PC-9 (cell line): ENCODE data around the gene USP24. TPM values are rescaled to one million over a fixed set of nuclear protein-coding genes. Genes with fewer than 3 reads are reported as not detected.

Experiments used
- BruUV-seq: library from RNA; stranded (reverse); fragments of 400-500 nt; replicated peaks from 2 replicates; lab custom pipeline; 2021; lab: Mats Ljungman, UMichigan
- CTCF ChIA-PET: fragments of 300-600 bp; sonication (Branson Sonifier 250); formaldehyde crosslinking; loops from one replicate; lab custom pipeline; 2022; ENCODE audit warnings: antibody characterized with exemption; lab: Charles Lee
- POLR2A ChIA-PET: fragments of 300-600 bp; sonication (Branson Sonifier 250); formaldehyde crosslinking; loops from one replicate; lab custom pipeline; 2022; ENCODE audit warnings: antibody characterized with exemption; ENCODE audit not compliant: unreplicated experiment; lab: Charles Lee
- DNase-seq, 2 experiments: peaks; one replicate each; pipeline versions ENCODE4 v3.0.0 to v3.0.0-alpha.2; 2015 to 2022; ENCODE audit warnings: mixed read lengths in 1 of 2
- H2AFZ ChIP-seq: fragments of 200-600 bp; sonication (generic); 2 replicates; pipeline ENCODE4 v1.8.1; 2017; ENCODE audit warnings: antibody characterized with exemption
- H3F3A ChIP-seq: fragments of 200-600 bp; sonication (generic); 2 replicates; pipeline ENCODE4 v1.8.1; 2017; ENCODE audit warnings: antibody characterized with exemption, mild to moderate bottlenecking, low read depth; ENCODE audit not compliant: insufficient read depth
- H3K27ac ChIP-seq: fragments of 200-600 bp; sonication (generic); 2 replicates; pipeline ENCODE4 v1.6.1; 2016; ENCODE audit warnings: mixed run types
- H3K27me3 ChIP-seq: fragments of 200-600 bp; sonication (generic); 2 replicates; pipeline ENCODE4 v1.6.1; 2016; ENCODE audit warnings: low read depth, mixed run types; ENCODE audit not compliant: insufficient read depth
- H3K36me3 ChIP-seq: fragments of 200-600 bp; sonication (generic); 2 replicates; pipeline ENCODE4 v1.6.1; 2016; ENCODE audit warnings: low read depth, mixed run types
- H3K4me1 ChIP-seq: fragments of 200-600 bp; sonication (generic); replicated peaks from 2 replicates; pipeline ENCODE4 v1.6.1; 2016; ENCODE audit warnings: mixed run types; ENCODE audit not compliant: insufficient read depth
- H3K4me2 ChIP-seq: fragments of 200-600 bp; sonication (generic); 2 replicates; pipeline ENCODE4 v1.6.1; 2017; ENCODE audit warnings: mixed run types
- H3K4me3 ChIP-seq: fragments of 200-600 bp; sonication (generic); 2 replicates; pipeline ENCODE4 v1.6.1; 2016; ENCODE audit warnings: mixed run types
- H3K79me2 ChIP-seq: fragments of 200-600 bp; sonication (generic); 2 replicates; pipeline ENCODE4 v1.6.1; 2017; ENCODE audit warnings: low read depth, mixed run types
- H3K9me2 ChIP-seq: fragments of 200-600 bp; sonication (generic); 2 replicates; pipeline ENCODE4 v1.8.1; 2017; ENCODE audit warnings: mild to moderate bottlenecking; ENCODE audit not compliant: insufficient read depth
- H3K9me3 ChIP-seq: fragments of 200-600 bp; sonication (generic); 2 replicates; pipeline ENCODE4 v1.8.1; 2016; ENCODE audit warnings: low read depth; ENCODE audit not compliant: insufficient read depth
- H4K20me1 ChIP-seq: fragments of 200-600 bp; sonication (generic); 2 replicates; pipeline ENCODE4 v1.8.1; 2017; ENCODE audit not compliant: insufficient read depth
- EZH2 ChIP-seq: fragments of 200-600 bp; sonication (generic); IDR thresholded peaks from 2 replicates; pipeline ENCODE4 v1.8.0; 2017; ENCODE audit warnings: antibody characterized with exemption, low read depth
- intact Hi-C: fragments of 100-400 bp; cut with micrococcal nuclease; formaldehyde crosslinking; loops from one replicate; pipeline ENCODE4 v1.10.0; 2022; ENCODE audit not compliant: unreplicated experiment
- total RNA-seq: library from RNA; stranded (reverse); gene quantifications from 2 replicates; pipeline ENCODE4 v1.2.3, GENCODE V29; 2021
- TF ChIP-seq, protein P1 (sequence below): fragments of 200-600 bp; sonication (generic); conservative IDR thresholded peaks from 2 replicates; pipeline ENCODE4 v1.6.1; 2017; ENCODE audit warnings: mixed run types, antibody characterized with exemption, mild to moderate bottlenecking, moderate library complexity

Gene USP24
- total RNA-seq, 1 experiment from 2014 or later: 61.0 TPM

DNA sequence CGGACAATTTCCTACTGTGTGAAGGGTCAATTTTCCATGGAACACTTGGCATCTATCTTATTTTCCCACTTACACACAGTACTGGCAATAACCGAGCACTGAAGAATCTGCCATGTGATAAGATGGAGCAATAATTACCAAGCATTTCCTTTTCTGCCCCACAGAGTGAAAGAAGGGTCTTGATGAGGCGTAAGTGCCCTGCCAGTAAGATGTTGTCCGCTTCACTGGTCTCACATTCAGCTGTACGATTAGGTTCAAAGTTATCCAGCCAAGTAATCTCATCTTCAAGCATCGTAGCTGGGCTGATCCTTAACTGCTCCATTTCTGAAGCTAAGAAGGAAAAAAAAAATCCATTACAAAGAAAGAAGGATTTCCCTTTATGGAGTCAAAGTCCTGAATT, 108.1 kb downstream of the USP24 start:
- H3K27ac ChIP-seq: no peak overlapping the region
- H3K9me3 ChIP-seq: no peaks in the 10 kb centered on the region
- H3K36me3 ChIP-seq: peaks cover 39% of the 10 kb centered on the region
- H3F3A ChIP-seq: peaks cover 6% of the 10 kb centered on the region
- H3K4me3 ChIP-seq: no peak overlapping the region
- no peak overlapping the region for H2AFZ ChIP-seq
- no peaks in the 10 kb centered on the region for H3K27me3 ChIP-seq
- no TSS peak for BruUV-seq
- no peaks in the 10 kb centered on the region for H3K79me2 ChIP-seq
- CTCF ChIA-PET: no interaction called here
- POLR2A ChIA-PET: no interaction called here
- DNase-seq: no peak
- H3K4me1 ChIP-seq: no peaks in the 10 kb centered on the region
- TF ChIP-seq EZH2: no peak
- TF ChIP-seq, protein P1, sequence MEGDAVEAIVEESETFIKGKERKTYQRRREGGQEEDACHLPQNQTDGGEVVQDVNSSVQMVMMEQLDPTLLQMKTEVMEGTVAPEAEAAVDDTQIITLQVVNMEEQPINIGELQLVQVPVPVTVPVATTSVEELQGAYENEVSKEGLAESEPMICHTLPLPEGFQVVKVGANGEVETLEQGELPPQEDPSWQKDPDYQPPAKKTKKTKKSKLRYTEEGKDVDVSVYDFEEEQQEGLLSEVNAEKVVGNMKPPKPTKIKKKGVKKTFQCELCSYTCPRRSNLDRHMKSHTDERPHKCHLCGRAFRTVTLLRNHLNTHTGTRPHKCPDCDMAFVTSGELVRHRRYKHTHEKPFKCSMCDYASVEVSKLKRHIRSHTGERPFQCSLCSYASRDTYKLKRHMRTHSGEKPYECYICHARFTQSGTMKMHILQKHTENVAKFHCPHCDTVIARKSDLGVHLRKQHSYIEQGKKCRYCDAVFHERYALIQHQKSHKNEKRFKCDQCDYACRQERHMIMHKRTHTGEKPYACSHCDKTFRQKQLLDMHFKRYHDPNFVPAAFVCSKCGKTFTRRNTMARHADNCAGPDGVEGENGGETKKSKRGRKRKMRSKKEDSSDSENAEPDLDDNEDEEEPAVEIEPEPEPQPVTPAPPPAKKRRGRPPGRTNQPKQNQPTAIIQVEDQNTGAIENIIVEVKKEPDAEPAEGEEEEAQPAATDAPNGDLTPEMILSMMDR: no peak
- no peaks in the 10 kb centered on the region for H4K20me1 ChIP-seq
- intact Hi-C loops: loop anchor here (5.0 kb wide), 1 partner anchor 35 kb away; no protein-coding TSS in a partner anchor
- no peak overlapping the region for H3K4me2 ChIP-seq
- H3K9me2 ChIP-seq: no peaks in the 10 kb centered on the region; the same call in 1 of the 2 replicates

DNA sequence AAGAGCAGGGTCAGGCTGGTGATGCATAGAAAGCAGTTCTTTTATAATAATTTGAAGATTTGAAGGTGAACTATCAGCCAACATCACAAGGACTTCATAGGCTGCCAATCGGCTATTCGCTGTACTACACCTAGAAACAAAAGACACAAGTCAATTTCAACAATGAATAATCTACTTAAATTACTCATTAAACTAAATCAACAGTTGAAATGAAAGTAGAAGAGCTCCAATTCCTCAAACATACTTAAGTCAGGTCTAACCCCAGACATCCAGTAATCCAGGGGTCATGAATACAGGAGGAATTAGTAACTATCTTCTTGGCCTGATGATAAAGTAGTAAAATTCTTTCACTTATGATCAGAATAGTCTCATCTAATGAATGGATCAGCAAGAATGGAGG, 111.3 kb downstream of the USP24 start:
- Histone ChIP-seq H3K4me1 (no peaks in the 10 kb centered on the region), H3K9me2 (no peaks in the 10 kb centered on the region), H3K36me3 (peaks cover 37% of the 10 kb centered on the region), H3K27ac (no peak overlapping the region), H3K9me3 (no peaks in the 10 kb centered on the region), H3K27me3 (no peaks in the 10 kb centered on the region), H2AFZ (no peak overlapping the region), H3K4me2 (no peak overlapping the region), H3F3A (peaks cover 6% of the 10 kb centered on the region), H4K20me1 (no peaks in the 10 kb centered on the region), H3K79me2 (no peaks in the 10 kb centered on the region), H3K4me3 (no peak overlapping the region)
- intact Hi-C loops: no loop called here
- CTCF ChIA-PET: no interaction called here
- no peak for DNase-seq
- POLR2A ChIA-PET: no interaction called here
- TF ChIP-seq, protein P1: no peak
- TF ChIP-seq EZH2: no peak
- no TSS peak for BruUV-seq

DNA sequence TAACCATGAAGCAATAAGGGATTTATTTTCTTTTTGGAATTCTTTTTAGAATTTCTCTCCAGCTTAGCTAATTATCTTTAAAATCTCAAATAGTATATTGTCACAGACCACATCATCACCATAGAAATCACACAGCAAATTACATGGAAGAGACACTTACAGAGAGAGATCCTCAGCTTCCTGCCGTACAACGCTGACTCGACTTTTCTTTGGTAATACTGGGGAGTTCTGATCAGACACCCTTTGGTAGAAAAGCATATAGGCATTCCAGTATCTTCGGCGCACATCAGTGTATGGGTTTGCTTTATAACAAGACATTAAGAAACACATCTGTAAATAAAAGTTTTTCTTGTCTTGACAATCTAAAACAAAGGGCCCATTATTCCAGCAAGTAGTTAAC, 120.1 kb downstream of the USP24 start:
- TF ChIP-seq, protein P1: no peak
- no peak for TF ChIP-seq EZH2
- BruUV-seq: no TSS peak
- H3K79me2 ChIP-seq: no peaks in the 10 kb centered on the region
- no peak for DNase-seq
- CTCF ChIA-PET: no interaction called here
- no peaks in the 10 kb centered on the region for H3F3A ChIP-seq
- 0 out of 2 replicates have a peak, but pooled peaks cover 4% of the 10 kb centered on the region for H4K20me1 ChIP-seq
- no peaks in the 10 kb centered on the region for H3K4me1 ChIP-seq
- H3K9me2 ChIP-seq: no peaks in the 10 kb centered on the region
- intact Hi-C loops: loop anchor here (5.0 kb wide), 1 partner anchor 47 kb away; no protein-coding TSS in a partner anchor
- no peak overlapping the region for H2AFZ ChIP-seq
- H3K9me3 ChIP-seq: no peaks in the 10 kb centered on the region
- no peak overlapping the region for H3K4me3 ChIP-seq
- H3K36me3 ChIP-seq: peaks cover 59% of the 10 kb centered on the region
- no peak overlapping the region for H3K27ac ChIP-seq
- no peaks in the 10 kb centered on the region for H3K27me3 ChIP-seq
- H3K4me2 ChIP-seq: no peak overlapping the region
- POLR2A ChIA-PET: no interaction called here
